HG03469 (cell line): Measurements from ENCODE around the gene SSPN.

ENCODE experiments used
- ATAC-seq: cut with Tn5 transposase; IDR thresholded peaks from one replicate; pipeline ENCODE4 v1.9.1; 2021; ENCODE audit warnings: mild to moderate bottlenecking, moderate library complexity, moderate number of reproducible peaks; ENCODE audit not compliant: unreplicated experiment

Gene SSPN

GRCh38 chr12:26185532-26186320 is 9.6 kb upstream of the SSPN start:
- ATAC-seq = no peak

- no peak for ATAC-seq
Observed at GRCh38 chr12:26187014-26187798, 8.2 kb upstream of the SSPN start.

DNA sequence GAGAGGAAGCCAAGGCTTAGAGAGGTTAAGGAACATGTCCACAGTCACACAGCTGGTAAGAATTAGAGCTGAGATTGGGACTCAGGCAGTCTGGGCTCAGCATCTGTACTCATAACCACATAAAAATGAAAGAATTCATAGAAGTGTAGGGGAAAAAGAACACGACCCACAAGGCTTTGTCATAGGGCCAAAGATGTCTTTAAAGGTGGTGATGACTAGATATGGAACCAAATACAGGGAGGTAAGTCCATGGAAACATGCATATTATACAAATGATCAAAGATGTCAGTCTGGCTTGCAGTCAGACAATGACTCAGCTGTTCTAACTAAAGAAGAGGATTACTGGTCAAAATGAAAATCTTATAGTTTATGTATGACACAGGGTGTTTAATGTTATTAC is 7.2 kb upstream of the SSPN start:
- no peak for ATAC-seq

GRCh38 chr12:26188641-26189040 is 6.7 kb upstream of the SSPN start:
- no peak for ATAC-seq

- ATAC-seq = no peak
Observed at GRCh38 chr12:26192142-26192541, 3.2 kb upstream of the SSPN start.

DNA sequence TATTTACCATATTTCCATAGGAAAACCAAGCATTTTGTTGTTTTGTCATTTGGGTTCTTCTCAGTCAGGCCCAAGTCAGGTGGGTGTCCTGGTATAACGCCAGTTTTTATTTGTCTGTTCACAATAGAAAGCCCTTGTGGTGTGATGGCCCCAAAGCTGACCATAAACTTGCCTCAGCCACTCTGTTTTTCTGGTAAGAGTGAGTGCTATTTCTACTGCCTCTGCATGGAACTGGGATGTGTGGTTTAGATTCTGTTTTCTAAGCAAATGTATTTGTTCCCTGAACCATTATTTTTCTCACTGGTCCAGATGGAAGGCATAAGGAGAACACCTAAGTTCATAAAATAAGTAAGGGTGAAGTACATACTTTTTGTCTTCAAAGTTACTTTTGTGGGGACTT is 1.8 kb upstream of the SSPN start:
- no peak for ATAC-seq

- no peak for ATAC-seq
Observed at GRCh38 chr12:26195641-26196420, 458 bp downstream of the SSPN start.

- ATAC-seq = no peak
Observed at GRCh38 chr12:26196421-26196716, 996 bp downstream of the SSPN start.

- ATAC-seq = no peak
Observed at GRCh38 chr12:26197832-26198231, 2.5 kb downstream of the SSPN start.

DNA sequence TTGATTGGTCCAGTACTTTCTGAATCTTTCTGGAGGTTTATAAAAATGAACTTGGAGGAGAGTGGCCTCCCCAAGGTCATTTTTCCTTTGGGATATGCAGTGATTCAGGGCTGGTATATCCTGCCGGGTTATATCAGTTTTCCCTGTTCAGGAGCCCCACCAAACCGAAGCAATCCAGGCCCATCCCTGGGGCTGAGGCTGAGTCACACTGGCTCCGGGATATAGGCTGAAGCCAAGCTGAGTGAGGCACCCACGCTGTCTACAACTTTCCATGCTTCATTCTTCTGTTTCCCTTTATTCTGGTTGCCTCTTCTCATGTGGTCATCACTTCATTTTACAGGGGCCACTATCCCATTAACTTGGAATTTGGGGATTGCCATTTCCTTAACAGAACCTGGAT is 3.4 kb downstream of the SSPN start:
- no peak for ATAC-seq

DNA sequence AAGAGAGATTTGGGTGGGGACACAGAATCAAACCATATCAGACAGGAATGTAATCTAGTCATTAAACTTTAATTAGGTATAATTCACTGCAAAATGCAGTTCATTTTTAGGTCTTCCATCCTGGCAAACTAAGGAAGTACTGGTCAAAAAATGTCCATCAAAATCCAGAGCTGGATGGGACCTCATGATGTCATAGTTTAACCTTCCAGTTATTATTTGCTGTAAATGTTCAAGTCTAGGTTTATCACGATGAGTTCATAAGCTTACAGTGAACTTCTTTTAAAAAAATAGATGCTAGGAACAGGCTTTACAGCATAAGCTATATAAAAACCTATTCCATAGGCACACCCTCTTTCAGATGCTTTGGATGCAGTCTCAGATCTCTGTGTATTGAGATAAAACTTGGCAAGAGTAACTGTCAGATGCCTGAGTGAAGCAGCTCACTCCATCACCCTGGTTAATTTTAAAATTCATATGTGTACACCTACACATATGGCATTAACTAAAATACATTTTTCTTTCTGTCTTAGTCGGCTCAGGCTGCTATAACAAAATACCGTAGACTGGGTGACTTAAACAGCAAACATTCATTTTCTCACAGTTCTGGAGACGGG is 7.9 kb downstream of the SSPN start:
- no peak for ATAC-seq

- ATAC-seq = no peak
Observed at GRCh38 chr12:26204612-26205289, 9.4 kb downstream of the SSPN start.

DNA sequence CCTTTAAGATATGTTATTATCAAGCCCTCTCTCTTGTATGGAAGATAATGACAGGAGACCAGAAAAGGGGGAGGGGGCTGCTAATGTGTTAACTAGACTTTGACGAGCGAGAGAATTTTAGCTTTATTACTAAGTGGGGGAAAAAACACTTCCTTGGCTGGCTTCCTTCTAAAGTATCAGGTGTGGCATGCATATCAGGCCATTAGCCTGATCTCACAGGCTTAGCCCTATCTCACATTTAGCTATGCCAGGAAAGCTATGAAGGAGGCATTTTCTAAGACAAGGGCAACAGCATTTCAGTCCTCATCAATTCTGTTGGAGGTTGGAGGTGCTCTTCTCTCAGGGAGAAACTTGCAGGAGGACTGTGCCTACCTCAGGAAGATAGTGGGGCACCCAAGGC is 9.9 kb downstream of the SSPN start:
- ATAC-seq = no peak

DNA sequence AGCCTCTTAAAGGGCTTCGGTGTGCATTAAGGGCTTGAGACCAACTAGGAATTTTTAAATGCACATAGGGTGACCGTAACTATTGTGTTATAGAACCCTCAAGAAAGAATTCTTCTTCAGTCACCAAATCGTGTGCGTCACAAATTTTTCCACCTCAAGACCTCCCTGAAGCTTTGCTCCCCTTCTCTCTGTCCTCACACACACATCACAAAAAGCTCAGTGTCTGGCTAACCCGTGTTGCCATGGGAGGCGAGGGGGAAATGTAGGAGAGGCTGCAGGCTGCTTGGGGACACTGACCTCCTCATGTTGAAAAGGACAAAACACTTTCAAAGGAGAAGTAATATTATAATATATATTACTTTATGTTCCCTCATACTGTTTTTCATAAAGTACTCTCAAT is 10.6 kb downstream of the SSPN start:
- no peak for ATAC-seq

DNA sequence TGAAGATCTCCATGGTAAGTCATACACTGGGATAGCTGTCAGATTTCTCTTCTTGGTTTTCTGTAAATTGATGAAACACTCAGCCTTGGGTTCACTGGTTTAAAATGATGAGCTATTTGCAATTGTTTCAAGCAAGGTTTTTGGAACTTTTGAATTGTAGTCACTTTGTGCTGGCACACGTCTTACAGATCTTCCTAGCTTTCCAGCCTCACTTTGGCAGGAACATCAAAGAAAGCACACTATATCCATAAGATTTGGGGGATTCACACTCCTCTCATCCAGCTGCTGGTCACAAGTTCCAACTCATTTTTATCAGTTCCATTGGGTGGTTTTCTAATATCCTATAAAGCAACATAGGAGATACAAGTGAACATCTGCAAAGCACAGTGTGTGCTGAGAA is 16.0 kb downstream of the SSPN start:
- ATAC-seq = no peak

DNA sequence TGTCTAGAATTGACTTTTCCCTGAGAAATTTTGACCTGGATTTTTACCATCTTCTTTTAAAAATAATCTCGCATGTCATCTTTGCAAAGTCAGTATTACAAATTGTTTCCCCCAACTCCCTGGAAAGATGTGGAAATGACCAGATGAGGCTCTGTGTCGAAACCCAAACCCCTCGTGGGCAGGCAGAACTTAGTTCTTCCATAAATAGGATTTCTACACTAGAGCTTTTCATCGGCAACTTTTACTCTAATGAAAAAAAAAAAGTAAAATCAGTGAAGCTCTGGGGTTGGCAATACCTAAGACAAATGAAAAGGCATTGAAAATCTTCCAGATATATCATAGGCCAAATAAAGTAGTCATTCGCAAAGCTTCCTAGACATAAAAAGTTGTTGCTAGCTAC is 17.0 kb downstream of the SSPN start:
- no peak for ATAC-seq

DNA sequence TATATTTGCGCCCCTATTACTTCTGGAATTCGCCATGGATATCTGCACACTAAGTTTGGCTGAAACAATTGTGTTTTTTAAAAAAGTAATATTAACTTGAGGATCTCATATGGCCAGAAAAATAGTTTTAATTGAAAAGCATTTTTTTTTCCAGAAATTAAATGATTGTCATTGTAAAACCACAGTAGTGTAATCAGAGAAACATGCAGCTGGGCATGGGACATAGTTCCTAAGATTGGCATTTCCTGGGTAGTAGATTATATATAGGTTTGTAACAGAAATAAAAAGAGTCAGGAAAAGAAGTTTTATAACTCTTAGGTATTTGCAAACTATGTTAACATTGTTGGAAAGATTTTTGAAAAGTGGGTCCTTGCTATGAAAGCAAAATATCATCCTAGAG is 17.6 kb downstream of the SSPN start:
- ATAC-seq = no peak

- ATAC-seq = no peak
Observed at GRCh38 chr12:26214121-26214520, 18.7 kb downstream of the SSPN start.

GRCh38 chr12:26219736-26220135 is 24.4 kb downstream of the SSPN start:
- no peak for ATAC-seq

- no peak for ATAC-seq
Observed at GRCh38 chr12:26224657-26225056, 29.3 kb downstream of the SSPN start.

- ATAC-seq = no peak
Observed at GRCh38 chr12:26226122-26226521, 30.7 kb downstream of the SSPN start.
